Neutrophil (primary cell): Measurements from ENCODE around the gene XIST.
"Not testable (repeated sequence)": the region's sequence is repeated elsewhere in the genome, so short reads cannot be mapped to it uniquely, and the experiment has no call there.

Source experiments
- H3K27ac ChIP-seq: fragments of 200-600 bp; sonication (generic); 2 replicates; pipeline ENCODE4 v1.5.1; 2016; ENCODE audit warnings: mild to moderate bottlenecking, moderate library complexity
- H3K27me3 ChIP-seq: fragments of 200-600 bp; sonication (generic); 2 replicates; pipeline ENCODE4 v1.6.0; 2016; ENCODE audit warnings: mild to moderate bottlenecking
- H3K36me3 ChIP-seq: fragments of 200-600 bp; sonication (generic); 2 replicates; pipeline ENCODE4 v1.5.1; 2017
- H3K4me1 ChIP-seq, 2 experiments: fragments of 200-600 bp in 1 of 2; sonication (generic) in 1 of 2; 1 replicate in 1 of 2; 2 replicates in 1 of 2; pipeline versions ENCODE4 v1.5.1 to v1.6.1; 2013 to 2016; ENCODE audit warnings: low read depth in 1 of 2, low read length in 1 of 2, mild to moderate bottlenecking in 1 of 2, moderate library complexity in 1 of 2; ENCODE audit not compliant: control insufficient read depth in 1 of 2, insufficient read depth in 1 of 2
- H3K4me3 ChIP-seq, 2 experiments: fragments of 200-600 bp in 1 of 2; sonication (generic) in 1 of 2; 1 replicate in 1 of 2; 2 replicates in 1 of 2; pipeline ENCODE4 v1.5.1; 2013 to 2016; ENCODE audit warnings: low read depth in 1 of 2, low read length in 1 of 2, mild to moderate bottlenecking in 1 of 2, moderate library complexity in 1 of 2
- H3K9me3 ChIP-seq: fragments of 200-600 bp; sonication (generic); 2 replicates; pipeline ENCODE4 v1.5.1; 2016
- CTCF ChIP-seq: fragments of 200-600 bp; sonication (generic); IDR thresholded peaks from 2 replicates; pipeline ENCODE4 v1.5.1; 2016; ENCODE audit warnings: antibody characterized with exemption

XIST gene

GRCh38 chrX:73823473-73824004 is 29.0 kb downstream of the XIST start:
- Histone ChIP-seq H3K4me3 (no peak overlapping the region), H3K4me1 (no peaks in the 10 kb centered on the region), H3K27ac (no peak overlapping the region), H3K36me3 (no peaks in the 10 kb centered on the region), H3K27me3 (no peaks in the 10 kb centered on the region), H3K9me3 (no peaks in the 10 kb centered on the region)
- TF ChIP-seq CTCF, result no peak

- Histone ChIP-seq H3K27me3 (no peaks in the 10 kb centered on the region), H3K9me3 (no peaks in the 10 kb centered on the region), H3K36me3 (no peaks in the 10 kb centered on the region), H3K4me1 (no peaks in the 10 kb centered on the region), H3K27ac (no peak overlapping the region), H3K4me3 (no peak overlapping the region)
- no peak for TF ChIP-seq CTCF
These were observed 29.7 kb downstream of the XIST start for GRCh38 chrX:73822775-73823174.

- no peaks in the 10 kb centered on the region for H3K4me1 ChIP-seq
- H3K4me3 ChIP-seq, result no peak overlapping the region
- H3K27ac ChIP-seq, result no peak overlapping the region
- no peak for TF ChIP-seq CTCF
- no peaks in the 10 kb centered on the region for H3K9me3 ChIP-seq
- no peaks in the 10 kb centered on the region for H3K36me3 ChIP-seq
- H3K27me3 ChIP-seq, result no peaks in the 10 kb centered on the region
These were observed 30.5 kb downstream of the XIST start for GRCh38 chrX:73821921-73822559.

GRCh38 chrX:73819864-73820558 is 32.5 kb downstream of the XIST start:
- H3K4me3 ChIP-seq, H3K36me3 ChIP-seq, H3K9me3 ChIP-seq: not testable (repeated sequence)

GRCh38 chrX:73818200-73819116 is 34.1 kb downstream of the XIST start:
- H3K27me3 ChIP-seq, result no peaks in the 10 kb centered on the region
- no peak for TF ChIP-seq CTCF

More at GRCh38 chrX:73819864-73820558, 32.5 kb downstream of the XIST start:
- H3K27ac ChIP-seq, H3K27me3 ChIP-seq, H3K4me1 ChIP-seq: not testable (repeated sequence)

More at GRCh38 chrX:73818200-73819116, 34.1 kb downstream of the XIST start:
- Histone ChIP-seq H3K4me3 (no peak overlapping the region), H3K9me3 (no peaks in the 10 kb centered on the region), H3K27ac (no peak overlapping the region), H3K4me1 (no peaks in the 10 kb centered on the region), H3K36me3 (no peaks in the 10 kb centered on the region)
